Esophagus muscularis mucosa (tissue), 4 donors: Measurements from ENCODE around the gene XYLB.

Experiments
- EP300 ChIP-seq: sonication (generic); formaldehyde crosslinking; IDR thresholded peaks from one replicate; pipeline ENCODE4 v1.6.1; 2017; ENCODE audit warnings: antibody characterized with exemption
- POLR2A ChIP-seq: fragments of 450-650 bp; IDR thresholded peaks from one replicate; pipeline ENCODE4 v1.6.1; 2017; ENCODE audit warnings: antibody characterized with exemption, moderate library complexity, mild to moderate bottlenecking, low read depth
- POLR2AphosphoS5 ChIP-seq, 2 donors: sonication (generic); formaldehyde crosslinking; IDR thresholded peaks; one replicate each; pipeline ENCODE4 v1.6.1; 2017; ENCODE audit warnings: antibody characterized with exemption in 2 of 2
- TF ChIP-seq, protein P1 (sequence below), 3 experiments: fragments of 200-600 bp in 2 of 3; fragments of 450-650 bp in 1 of 3; sonication (generic) in 2 of 3; IDR thresholded peaks; one replicate each; pipeline ENCODE4 v1.5.1; 2017 to 2019; ENCODE audit warnings: antibody characterized with exemption in 3 of 3, mild to moderate bottlenecking in 2 of 3, moderate library complexity in 1 of 3

DNA sequence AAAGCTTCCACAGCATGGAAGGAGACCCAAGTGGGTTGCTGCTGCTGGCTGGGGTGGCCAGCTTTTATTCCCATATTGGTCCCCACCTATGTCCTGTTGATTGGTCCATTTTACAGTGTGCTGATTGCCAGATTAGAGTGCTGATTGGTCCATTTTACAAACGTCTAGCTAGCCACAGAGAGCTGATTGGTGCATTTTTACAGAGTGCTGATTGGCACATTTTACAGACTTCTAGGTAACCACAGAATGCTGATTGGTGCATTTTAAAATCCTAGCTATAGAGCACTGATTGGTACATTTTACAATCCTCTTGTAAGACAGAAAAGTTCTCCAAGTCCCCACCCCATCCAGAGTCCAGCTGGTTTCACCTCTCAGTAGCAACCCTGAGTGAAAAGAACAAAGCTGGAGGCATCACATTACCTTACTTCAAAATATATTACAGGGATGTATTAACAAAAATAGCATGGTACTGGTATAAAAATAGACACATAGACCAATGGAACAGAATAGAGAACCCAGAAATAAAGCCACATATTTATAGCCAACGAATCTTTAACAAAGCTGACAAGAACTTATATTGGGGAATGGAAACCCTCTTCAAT lies 99.6 kb downstream of the XYLB start:
- TF ChIP-seq, protein P1, sequence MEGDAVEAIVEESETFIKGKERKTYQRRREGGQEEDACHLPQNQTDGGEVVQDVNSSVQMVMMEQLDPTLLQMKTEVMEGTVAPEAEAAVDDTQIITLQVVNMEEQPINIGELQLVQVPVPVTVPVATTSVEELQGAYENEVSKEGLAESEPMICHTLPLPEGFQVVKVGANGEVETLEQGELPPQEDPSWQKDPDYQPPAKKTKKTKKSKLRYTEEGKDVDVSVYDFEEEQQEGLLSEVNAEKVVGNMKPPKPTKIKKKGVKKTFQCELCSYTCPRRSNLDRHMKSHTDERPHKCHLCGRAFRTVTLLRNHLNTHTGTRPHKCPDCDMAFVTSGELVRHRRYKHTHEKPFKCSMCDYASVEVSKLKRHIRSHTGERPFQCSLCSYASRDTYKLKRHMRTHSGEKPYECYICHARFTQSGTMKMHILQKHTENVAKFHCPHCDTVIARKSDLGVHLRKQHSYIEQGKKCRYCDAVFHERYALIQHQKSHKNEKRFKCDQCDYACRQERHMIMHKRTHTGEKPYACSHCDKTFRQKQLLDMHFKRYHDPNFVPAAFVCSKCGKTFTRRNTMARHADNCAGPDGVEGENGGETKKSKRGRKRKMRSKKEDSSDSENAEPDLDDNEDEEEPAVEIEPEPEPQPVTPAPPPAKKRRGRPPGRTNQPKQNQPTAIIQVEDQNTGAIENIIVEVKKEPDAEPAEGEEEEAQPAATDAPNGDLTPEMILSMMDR (IDR thresholded peaks at IDR 0.05), result no peak
- TF ChIP-seq EP300 (no peak), POLR2A (no peak), POLR2AphosphoS5 (IDR thresholded peaks at IDR 0.05) (no peak)
